ENCODE measurements around the gene DENND1B. TPM values are rescaled to one million over a fixed set of nuclear protein-coding genes. Genes with fewer than 3 reads are reported as not detected.
"Not testable (repeated sequence)": the region's sequence is repeated elsewhere in the genome, so short reads cannot be mapped to it uniquely, and the experiment has no call there.

The DENND1B gene
- total RNA-seq, 1 experiment from 2014 or later, result 1.9 TPM

DNA sequence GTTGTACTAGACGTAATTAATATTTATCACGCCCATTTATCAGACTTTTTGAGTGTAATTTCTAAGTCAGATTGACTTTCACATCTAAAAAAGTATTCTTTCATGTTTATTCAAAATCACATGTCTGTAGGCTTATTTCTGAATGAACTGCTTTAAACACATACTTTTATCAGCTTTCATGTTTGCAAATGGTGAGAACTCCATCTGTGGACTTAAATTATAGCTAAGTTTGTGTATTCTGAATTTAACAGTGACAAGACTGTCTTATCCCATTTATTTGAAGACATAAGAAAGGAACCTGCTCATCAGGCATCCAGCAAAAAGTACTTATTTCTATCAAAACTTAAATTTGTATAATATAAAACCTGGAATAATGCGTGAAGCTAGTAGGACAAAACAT lies 69.3 kb downstream of the DENND1B start:
- no TSS peak for BruUV-seq (replicated peaks)
- Histone ChIP-seq H3K36me3 (ENCODE audit: insufficient read depth, low read length, poor library complexity, severe bottlenecking) (no peaks in the 10 kb centered on the region), H3K4me3 (ENCODE audit: low read depth, low read length, poor library complexity, severe bottlenecking) (no peak overlapping the region), H3K27ac (ENCODE audit: low read depth, low read length, poor library complexity, severe bottlenecking) (no peak overlapping the region), H3K9me3 (ENCODE audit: low read depth, low read length, poor library complexity, severe bottlenecking) (no peaks in the 10 kb centered on the region), H3K4me1 (ENCODE audit: insufficient read depth, low read length, poor library complexity, severe bottlenecking) (no peaks in the 10 kb centered on the region), H3K27me3 (replicated peaks; ENCODE audit: insufficient read depth, low read depth, low read length, poor library complexity) (no peaks in the 10 kb centered on the region)
- DNase-seq (ENCODE audit: low spot score), result no peak
- TF ChIP-seq EZH2 (IDR thresholded peaks at IDR 0.05; ENCODE audit: borderline replicate concordance, low read depth, low read length, poor library complexity, severe bottlenecking), result no peak
- TF ChIP-seq, protein P1, sequence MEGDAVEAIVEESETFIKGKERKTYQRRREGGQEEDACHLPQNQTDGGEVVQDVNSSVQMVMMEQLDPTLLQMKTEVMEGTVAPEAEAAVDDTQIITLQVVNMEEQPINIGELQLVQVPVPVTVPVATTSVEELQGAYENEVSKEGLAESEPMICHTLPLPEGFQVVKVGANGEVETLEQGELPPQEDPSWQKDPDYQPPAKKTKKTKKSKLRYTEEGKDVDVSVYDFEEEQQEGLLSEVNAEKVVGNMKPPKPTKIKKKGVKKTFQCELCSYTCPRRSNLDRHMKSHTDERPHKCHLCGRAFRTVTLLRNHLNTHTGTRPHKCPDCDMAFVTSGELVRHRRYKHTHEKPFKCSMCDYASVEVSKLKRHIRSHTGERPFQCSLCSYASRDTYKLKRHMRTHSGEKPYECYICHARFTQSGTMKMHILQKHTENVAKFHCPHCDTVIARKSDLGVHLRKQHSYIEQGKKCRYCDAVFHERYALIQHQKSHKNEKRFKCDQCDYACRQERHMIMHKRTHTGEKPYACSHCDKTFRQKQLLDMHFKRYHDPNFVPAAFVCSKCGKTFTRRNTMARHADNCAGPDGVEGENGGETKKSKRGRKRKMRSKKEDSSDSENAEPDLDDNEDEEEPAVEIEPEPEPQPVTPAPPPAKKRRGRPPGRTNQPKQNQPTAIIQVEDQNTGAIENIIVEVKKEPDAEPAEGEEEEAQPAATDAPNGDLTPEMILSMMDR (conservative IDR thresholded peaks at IDR 0.05; ENCODE audit: low read depth, low read length), result no peak
- intact Hi-C loops (cut with micrococcal nuclease; ENCODE audit: unreplicated experiment), result no loop called here
- ChIA-PET POLR2A (ENCODE audit: low non-redundant PET) (no interaction called here), CTCF (no interaction called here)

DNA sequence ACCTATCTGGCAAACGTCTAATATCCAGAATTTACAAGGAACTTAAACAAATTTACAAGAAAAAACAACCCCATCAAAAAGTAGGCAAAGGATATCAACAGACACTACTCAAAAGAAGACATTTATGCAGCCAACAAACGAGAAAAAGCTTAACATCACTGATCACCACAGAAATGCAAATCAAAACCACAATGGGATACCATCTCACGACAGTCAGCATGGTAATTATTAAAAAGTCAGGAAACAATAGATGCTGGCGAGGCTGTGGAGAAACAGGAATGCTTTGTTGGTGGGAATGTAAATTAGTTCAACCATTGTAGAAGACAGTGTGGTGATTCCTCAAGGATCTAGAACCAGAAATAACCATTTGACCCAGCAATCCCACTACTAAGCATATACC lies 74.6 kb downstream of the DENND1B start:
- H3K9me3 ChIP-seq (ENCODE audit: low read depth, low read length, poor library complexity, severe bottlenecking); DNase-seq (ENCODE audit: low spot score); H3K4me3 ChIP-seq (ENCODE audit: low read depth, low read length, poor library complexity, severe bottlenecking); BruUV-seq (replicated peaks); H3K27ac ChIP-seq (ENCODE audit: low read depth, low read length, poor library complexity, severe bottlenecking); H3K4me1 ChIP-seq (ENCODE audit: insufficient read depth, low read length, poor library complexity, severe bottlenecking); H3K27me3 ChIP-seq (replicated peaks; ENCODE audit: insufficient read depth, low read depth, low read length, poor library complexity); POLR2A ChIA-PET (ENCODE audit: low non-redundant PET); H3K36me3 ChIP-seq (ENCODE audit: insufficient read depth, low read length, poor library complexity, severe bottlenecking); intact Hi-C loops (cut with micrococcal nuclease; ENCODE audit: unreplicated experiment); CTCF ChIA-PET: not testable (repeated sequence)

DNA sequence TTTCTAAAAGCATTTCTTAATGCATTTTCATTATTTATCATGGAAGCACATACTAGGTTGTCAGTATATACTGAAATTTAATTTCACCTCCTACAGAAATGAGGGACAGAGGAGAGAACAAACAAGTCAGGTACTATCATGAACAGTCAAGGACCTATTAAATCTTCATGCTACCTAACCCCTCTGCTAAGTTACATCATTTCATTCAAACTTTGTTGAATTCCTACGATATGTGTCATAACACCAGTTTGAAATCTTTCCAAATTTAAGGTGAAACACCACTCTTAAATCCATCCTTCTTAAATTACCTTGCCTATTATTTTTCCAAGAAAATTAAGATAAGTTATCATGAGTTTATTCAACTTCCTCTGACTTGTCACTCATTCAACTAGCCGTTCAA lies 78.9 kb downstream of the DENND1B start:
- Histone ChIP-seq H3K27me3 (replicated peaks; ENCODE audit: insufficient read depth, low read depth, low read length, poor library complexity) (no peaks in the 10 kb centered on the region), H3K27ac (ENCODE audit: low read depth, low read length, poor library complexity, severe bottlenecking) (no peak overlapping the region), H3K4me3 (ENCODE audit: low read depth, low read length, poor library complexity, severe bottlenecking) (no peak overlapping the region), H3K36me3 (ENCODE audit: insufficient read depth, low read length, poor library complexity, severe bottlenecking) (no peaks in the 10 kb centered on the region), H3K9me3 (ENCODE audit: low read depth, low read length, poor library complexity, severe bottlenecking) (no peaks in the 10 kb centered on the region), H3K4me1 (ENCODE audit: insufficient read depth, low read length, poor library complexity, severe bottlenecking) (no peaks in the 10 kb centered on the region)
- no peak for DNase-seq (ENCODE audit: low spot score)
- TF ChIP-seq, protein P1 (conservative IDR thresholded peaks at IDR 0.05; ENCODE audit: low read depth, low read length), result no peak
- TF ChIP-seq EZH2 (IDR thresholded peaks at IDR 0.05; ENCODE audit: borderline replicate concordance, low read depth, low read length, poor library complexity, severe bottlenecking), result no peak
- CTCF ChIA-PET, result no interaction called here
- POLR2A ChIA-PET (ENCODE audit: low non-redundant PET), result no interaction called here
- BruUV-seq (replicated peaks), result no TSS peak
- intact Hi-C loops (cut with micrococcal nuclease; ENCODE audit: unreplicated experiment), result no loop called here

DNA sequence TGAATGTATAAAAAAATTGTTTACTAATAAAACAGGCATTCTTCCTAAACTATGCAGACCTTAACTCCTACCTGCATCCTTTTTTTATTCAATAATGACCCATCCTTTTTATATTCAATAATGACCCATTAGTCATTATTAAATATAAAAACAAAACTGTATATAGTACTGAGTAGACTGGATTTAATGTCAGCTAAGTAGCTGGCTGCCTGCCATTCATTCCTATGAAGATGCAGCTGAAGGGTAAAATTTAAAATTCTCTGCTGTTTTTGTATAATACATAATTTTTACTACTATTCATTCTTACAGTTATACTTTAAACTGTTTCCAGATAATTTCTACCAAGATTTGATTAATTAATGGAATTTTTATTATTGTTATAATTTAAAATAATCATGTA lies 79.3 kb downstream of the DENND1B start:
- intact Hi-C loops (cut with micrococcal nuclease; ENCODE audit: unreplicated experiment), result no loop called here
- H3K4me1 ChIP-seq (ENCODE audit: insufficient read depth, low read length, poor library complexity, severe bottlenecking), result no peaks in the 10 kb centered on the region
- H3K27ac ChIP-seq (ENCODE audit: low read depth, low read length, poor library complexity, severe bottlenecking), result no peak overlapping the region
- no peak overlapping the region for H3K4me3 ChIP-seq (ENCODE audit: low read depth, low read length, poor library complexity, severe bottlenecking)
- ChIA-PET CTCF (no interaction called here), POLR2A (ENCODE audit: low non-redundant PET) (no interaction called here)
- no peaks in the 10 kb centered on the region for H3K36me3 ChIP-seq (ENCODE audit: insufficient read depth, low read length, poor library complexity, severe bottlenecking)
- DNase-seq (ENCODE audit: low spot score), result no peak
- no peaks in the 10 kb centered on the region for H3K27me3 ChIP-seq (replicated peaks; ENCODE audit: insufficient read depth, low read depth, low read length, poor library complexity)
- no peaks in the 10 kb centered on the region for H3K9me3 ChIP-seq (ENCODE audit: low read depth, low read length, poor library complexity, severe bottlenecking)
- TF ChIP-seq, protein P1 (conservative IDR thresholded peaks at IDR 0.05; ENCODE audit: low read depth, low read length), result no peak
- no peak for TF ChIP-seq EZH2 (IDR thresholded peaks at IDR 0.05; ENCODE audit: borderline replicate concordance, low read depth, low read length, poor library complexity, severe bottlenecking)
- no TSS peak for BruUV-seq (replicated peaks)
